NCI-H2081 (cell line): ENCODE data around the gene ZNF3.
"Not testable (repeated sequence)": the region's sequence is repeated elsewhere in the genome, so short reads cannot be mapped to it uniquely, and the experiment has no call there.

Experiments
- DNase-seq, 2 experiments: peaks; one replicate each; lab custom pipeline; 2025; lab: John Stamatoyannopoulos, UW

The ZNF3 gene

GRCh38 chr7:100081535-100082102, at the start of gene ZNF3:
ZNF3 (minus strand) TSS chr7:100081723; CDS start chr7:100077357, 4,366 bp downstream.
- peak; percentile 99 for DNase-seq

DNA sequence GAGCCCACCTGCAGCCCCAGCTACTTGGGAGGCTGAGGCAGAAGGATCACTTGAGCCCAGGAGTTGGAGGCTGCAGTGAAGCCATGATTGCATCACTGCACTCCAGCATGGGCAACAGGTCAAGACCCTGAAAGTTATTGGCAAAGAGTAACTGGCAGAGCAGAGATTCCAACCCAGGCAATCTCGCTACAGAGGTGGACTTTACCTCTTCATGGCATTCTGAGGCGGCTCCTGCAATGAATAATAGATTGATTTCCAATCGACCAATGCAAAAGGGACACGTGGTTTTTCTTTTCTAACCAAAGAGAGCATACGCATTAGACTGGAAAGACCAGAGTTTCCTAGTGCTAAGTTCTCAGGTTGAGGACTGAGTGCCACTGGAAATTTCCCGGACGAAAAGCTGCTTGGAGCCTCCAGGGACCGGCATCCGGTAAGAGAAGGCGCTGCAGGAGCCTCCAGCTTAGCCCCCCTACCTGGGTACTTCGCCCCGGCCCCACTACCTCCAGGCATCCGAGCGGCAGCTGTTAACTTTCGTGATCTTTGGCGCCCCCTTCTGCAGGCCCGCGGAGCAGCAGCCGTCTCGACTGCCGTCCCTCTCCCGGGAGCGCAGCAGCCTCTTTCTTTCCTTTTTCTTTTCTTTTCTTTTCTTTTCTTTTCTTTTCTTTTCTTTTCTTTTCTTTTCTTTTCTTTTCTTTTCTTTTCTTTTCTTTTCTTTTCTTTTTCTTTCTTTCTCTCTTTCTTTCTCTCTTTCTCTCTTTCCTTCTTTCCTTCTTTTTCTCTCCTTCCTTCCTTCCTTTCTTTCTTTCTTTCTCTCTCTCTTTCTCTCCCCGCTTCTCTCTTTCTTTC, 49.3 kb upstream of the ZNF3 start:
- peak; percentile 82 to 92 for DNase-seq

- not testable (repeated sequence) for DNase-seq
Observed at GRCh38 chr7:100130220-100130607, 48.7 kb upstream of the ZNF3 start.

DNA sequence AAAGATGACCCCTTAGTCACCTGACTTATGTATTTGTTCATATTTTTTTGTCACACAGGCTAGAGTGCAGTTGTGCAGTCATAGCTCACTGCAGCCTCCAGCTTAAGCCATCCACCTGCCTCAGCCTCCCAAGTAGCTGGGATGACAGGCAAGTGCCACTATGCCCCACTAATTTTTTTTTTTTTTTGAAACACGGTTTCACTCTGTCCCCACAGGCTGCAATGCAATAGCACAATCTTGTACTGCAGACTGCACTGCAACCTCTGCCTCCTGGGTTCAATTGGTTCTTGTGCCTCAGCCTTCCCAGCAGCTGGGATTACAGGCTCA, 47.1 kb upstream of the ZNF3 start:
- DNase-seq, result no peak

DNA sequence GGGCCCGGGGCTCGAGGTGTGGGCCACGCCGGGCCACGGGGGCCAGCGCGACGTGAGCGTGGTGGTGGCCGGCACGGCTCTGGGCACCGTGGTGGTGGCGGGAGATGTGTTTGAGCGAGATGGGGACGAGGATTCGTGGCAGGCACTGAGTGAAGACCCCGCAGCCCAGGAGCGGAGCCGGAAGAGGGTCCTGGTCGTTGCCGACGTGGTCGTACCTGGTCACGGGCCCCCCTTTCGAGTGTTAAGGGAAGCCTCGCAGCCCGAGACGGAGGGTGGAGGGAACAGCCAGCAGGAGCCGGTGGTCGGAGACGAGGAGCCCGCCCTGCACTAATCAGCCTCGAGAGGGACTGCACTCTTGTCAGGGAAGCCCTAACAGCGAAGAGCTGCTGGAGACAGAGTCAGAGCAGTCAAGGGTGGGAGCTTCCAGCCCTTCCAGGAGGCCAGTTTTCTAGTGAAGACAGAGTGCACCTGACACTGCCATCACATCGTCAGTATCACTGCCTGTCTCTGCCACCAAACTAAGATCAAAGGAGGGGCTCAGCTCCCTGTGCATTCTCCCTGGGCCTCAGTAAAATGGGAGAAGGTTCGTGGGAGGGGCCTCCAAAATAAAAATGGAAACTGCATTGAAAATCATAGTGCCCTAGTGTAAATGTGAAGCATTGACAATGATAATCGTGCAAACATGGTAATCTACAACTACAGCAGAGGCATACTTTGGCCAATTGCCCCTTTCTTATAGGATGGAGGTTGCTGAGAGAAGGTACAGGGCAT, 46.5 kb upstream of the ZNF3 start:
- no peak for DNase-seq

DNA sequence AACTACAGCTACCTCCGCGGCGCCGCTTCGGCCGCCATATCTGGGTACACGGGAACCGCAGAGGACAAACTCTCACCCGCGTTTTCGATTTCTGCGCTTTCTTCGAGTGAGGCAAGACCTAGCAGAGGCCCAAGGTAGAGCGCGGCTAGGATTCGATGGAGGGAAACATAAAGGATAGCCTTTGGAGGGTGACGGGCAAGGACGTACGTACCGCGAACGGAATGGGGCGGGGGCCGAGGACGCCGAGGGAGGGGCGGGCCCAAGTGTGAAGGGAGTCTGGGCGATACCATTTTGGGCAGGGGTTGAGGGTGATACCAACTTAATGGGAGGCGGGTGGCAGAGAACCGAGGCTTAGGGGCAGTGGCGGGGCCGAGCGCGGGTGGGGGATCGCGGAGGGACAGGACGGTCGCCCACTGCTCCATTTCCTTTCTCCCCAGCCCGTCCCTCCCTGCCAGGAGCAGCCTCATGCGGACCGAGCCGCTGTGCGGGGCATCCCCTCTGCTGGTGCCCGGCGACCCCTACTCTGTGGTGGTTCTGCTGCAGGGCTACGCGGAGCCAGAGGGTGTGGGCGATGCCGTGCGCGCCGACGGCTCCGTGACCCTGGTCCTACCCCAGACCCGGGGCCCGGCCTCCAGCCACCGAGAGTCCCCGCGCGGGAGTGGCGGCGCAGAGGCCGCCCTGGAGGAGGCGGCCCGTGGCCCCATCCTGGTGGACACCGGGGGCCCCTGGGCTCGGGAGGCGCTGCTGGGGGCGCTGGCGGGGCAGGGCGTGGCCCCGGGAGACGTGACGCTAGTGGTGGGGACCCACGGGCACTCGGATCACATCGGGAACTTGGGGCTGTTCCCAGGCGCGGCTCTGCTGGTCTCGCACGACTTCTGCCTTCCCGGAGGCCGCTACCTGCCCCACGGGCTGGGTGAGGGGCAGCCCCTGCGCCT, 45.7 kb upstream of the ZNF3 start, which contains the start of gene MBLAC1:
Gene MBLAC1, plus strand, starts transcription at position 37 of the 935 bp plus-strand sequence. Its CDS starts 429 bp downstream, at position 466.
- DNase-seq, result peak; percentile 93 to 95

DNA sequence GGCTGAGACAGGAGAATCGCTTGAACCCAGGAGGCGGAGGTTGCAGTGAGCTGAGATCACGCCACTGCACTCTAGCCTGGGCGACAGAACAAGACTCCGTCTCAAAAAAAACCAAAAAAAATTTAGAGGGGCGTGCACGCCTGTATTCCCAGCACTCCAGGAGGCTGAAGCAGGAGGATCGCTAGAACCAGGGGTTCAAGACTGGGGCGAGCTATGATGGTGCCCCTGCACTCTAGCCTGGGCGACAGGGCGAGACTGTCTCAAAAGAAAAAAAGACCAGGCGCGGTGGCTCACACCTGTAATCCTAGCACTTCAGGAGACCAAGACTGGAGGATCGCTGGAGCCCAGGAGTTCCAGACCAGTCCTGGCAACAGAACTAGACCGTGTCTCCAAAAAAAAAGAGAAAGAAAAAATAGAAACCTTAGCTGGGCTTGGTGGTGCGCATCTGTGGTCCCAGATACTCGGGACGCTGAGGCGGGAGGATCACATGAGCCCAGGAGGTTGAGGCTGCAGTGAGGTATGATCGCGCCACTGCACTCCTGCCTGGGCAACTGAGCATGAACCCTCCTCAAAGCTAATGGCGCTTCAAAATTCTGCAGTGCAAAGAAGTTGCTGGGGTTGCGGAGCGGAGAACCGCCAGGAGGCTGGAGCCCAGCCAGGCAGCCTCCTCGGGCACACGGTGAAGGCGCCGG, 44.9 kb upstream of the ZNF3 start:
- peak in 1 of 2 experiments; percentile 62 for DNase-seq

- no peak for DNase-seq
Observed at GRCh38 chr7:100124301-100125230, 43.0 kb upstream of the ZNF3 start.

GRCh38 chr7:100122568-100122967, 41.0 kb upstream of the ZNF3 start:
- no peak for DNase-seq

DNA sequence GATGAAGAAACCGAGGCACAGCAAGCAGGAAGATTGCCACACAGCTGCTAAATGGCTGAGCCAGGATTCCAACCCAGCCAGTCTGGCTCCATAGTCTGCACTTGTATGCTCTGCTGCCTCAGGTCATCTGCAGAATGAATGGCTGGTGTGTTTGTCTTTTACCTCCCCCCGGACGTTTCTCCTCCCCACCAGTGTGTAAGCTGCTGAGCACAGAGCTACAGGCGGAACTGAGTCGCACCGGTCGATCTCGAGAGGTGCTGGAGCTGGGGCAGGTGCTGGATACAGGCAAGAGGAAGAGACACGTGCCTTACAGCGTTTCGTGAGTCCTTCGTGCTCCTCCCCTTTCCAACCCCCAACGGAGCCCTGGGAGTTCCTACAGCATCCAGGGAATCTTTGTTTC, 40.5 kb upstream of the ZNF3 start:
- peak; percentile 91 to 98 for DNase-seq

- no peak for DNase-seq
Observed at GRCh38 chr7:100120733-100121036, 39.2 kb upstream of the ZNF3 start.

GRCh38 chr7:100119970-100120732, 38.6 kb upstream of the ZNF3 start:
- peak in 1 of 2 experiments; percentile 66 for DNase-seq

GRCh38 chr7:100119072-100119969, 37.8 kb upstream of the ZNF3 start, which contains the start of the genes CNPY4 and TAF6:
CNPY4 (plus strand) TSS chr7:100119634; CDS start chr7:100119745, 111 bp downstream.
TAF6 (minus strand) TSS chr7:100119358; CDS start chr7:100114209, 5,149 bp downstream.
- DNase-seq, result peak; percentile 95 to 96

- no peak for DNase-seq
Observed at GRCh38 chr7:100118388-100119071, 37.0 kb upstream of the ZNF3 start.

- DNase-seq, result no peak
Observed at GRCh38 chr7:100115026-100115425, 33.5 kb upstream of the ZNF3 start.

- DNase-seq, result no peak
Observed at GRCh38 chr7:100111914-100112313, 30.4 kb upstream of the ZNF3 start.

GRCh38 chr7:100111156-100111555, 29.6 kb upstream of the ZNF3 start:
- no peak for DNase-seq
